ENCODE measurements around the gene FSTL1.

The FSTL1 gene

DNA sequence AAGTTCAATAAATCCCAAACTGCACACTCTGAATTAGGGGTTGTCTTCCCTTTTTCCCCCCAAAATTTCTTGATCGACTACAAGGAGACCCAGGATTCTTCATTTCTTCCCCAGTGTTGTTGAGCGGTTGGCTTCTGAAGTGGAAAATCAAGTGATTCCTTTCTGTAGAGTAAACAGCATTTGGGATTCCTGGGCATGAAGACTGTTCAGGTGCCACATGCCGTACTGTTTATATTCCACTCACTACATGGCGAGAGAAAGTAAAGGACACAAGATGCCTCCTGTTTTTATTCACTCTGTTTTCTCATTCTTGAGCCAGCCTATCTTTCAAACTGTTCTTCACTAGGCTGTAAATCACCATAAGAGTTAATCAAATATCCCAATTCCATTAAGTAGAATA lies 12.6 kb downstream of the FSTL1 start:
- no peak for DNase-seq

DNA sequence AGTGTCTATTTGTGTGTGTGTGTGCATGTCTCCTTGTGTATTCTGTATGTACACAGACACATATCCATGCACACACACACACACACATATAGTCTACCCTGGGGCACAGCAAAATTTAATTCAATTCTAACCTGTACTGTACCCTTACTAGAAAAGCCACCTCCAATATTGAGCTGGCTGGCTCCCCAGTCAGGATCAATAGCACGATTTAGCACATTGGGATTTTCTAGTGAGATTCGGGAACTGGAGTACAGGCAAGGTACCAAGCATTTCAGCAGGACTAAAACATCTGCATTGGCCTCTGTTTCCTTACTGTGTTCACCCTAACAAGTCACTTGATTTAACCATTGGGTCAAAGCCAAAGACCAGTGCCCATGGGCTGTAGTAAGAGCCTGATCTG lies 13.2 kb downstream of the FSTL1 start:
- no peak for DNase-seq

DNA sequence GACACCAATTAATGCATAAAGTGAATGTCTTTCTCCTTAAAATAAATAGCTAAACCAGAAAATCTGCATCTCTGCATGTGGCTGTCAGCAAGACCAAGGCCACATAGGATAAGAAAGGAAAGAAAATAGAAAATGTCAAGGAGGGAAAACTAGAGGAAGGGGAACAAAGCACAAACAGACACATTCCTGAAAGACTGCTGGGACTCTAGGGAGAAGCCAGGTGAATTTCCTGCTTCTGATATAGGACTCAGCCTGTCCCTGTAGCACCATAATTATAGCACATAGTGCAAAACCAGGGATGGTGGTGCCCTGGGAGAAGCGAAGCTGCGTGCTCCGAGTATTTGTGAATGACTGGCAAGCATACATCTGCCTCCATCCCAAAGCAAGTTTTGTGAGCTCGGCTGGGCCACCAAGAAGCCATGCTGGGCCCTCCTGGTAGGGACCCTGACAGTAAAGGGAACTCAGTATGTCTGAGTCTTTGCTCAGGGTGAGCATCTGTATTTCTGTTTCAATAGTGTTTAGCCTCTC lies 14.2 kb downstream of the FSTL1 start:
- DNase-seq, result no peak

DNA sequence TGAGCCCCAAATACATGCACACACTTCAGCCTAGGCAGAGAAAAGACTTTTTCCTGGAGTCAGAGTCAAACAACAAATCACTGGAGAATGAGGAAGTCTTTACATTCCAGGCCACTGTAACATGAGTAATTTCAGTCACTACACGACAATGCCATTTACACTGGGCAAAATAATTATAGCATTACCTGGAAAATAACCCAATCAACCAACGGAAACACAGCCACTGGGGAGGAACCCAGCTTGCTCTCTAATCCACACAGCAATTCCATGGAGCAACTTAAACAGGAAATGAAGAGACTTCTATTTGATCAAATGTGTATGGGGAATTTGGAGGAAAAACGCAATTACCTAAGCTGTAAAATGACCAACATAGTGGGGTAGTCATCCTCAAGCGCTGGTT lies 15.2 kb downstream of the FSTL1 start:
- no peak for DNase-seq

DNA sequence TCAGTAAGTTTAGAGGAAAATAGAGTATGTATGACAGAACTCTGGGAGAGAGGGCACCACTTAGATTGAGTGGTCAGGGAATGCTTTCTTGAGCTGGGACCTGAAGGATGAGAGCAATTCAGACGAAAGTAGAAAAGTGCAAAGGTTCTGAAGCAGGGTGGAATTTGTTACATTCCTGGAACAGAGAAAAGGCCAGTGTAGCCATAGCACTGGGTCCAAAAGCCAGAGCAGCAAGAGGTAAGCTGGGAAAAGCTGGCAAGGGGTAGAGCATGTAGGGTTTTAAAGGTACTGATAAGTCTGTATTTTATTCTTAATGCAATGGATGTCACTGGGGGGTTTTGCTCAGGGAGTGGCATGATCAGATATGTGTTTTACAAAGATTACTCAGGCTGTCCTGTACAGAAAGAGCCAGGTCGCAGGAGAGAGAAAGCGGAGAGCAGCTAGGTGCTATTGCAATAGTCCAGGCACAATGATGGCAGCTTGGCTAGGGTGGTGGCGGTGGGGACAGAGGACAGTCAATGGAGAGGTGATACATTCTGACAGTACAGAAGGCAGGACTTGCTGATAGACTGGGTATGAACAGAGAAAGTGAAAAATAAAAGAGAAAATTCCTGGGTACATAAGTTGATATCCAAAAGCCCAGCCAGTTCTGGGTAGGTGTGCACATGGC lies 17.0 kb downstream of the FSTL1 start:
- no peak for DNase-seq

DNA sequence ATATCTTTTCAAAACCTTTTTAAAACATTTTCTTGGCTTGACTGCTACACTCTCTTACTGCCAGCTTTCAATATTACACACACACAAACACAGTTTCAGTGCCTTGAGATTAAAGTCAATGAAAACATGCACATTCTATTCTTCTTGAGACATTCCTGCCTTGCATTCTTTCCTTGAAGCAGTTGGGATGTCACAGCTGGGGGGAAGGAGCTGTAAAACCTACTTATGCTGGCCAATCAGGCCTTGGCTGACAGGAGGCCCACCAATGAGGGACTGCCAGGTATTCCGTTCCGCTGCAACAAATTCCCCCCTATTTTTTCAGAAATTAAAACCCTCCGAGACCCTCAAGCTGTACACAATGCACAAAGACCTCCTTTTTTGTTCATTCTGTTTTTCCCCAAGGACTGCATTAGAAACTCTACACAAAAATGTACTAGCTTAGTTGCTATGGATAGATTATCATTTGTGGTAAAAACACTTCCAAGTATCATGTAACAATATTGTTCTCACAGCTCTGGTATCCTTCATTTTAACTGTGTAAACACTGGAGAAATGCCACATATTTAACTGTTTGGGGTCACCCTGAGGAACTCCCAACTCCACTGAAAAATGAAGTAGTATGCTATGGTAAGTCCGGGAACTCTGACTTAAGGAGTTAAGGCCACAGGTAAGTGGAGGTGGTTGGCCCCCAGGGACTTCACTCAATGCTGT lies 18.5 kb downstream of the FSTL1 start:
- no peak for DNase-seq

DNA sequence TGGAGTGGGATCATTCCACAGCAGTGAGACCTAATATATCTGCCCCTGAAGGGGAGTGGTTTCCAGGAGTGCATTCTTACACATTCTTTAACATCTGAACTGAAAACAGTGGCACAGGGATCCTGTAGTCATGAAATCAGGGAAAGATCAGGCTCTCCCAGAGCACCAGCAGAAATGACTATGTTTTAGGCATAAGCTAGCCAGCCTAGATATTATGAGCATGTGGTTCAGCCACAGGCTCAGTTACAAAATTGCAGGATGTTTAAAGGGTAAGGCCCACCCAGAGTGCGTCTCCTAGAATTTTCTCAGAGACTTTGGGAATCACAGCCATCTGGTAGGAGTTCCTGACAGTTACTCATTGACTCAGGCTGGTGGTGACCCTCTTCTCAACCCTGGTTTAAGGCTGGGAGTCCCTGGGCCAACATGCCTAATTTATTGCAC lies 20.9 kb downstream of the FSTL1 start:
- DNase-seq, result no peak

DNA sequence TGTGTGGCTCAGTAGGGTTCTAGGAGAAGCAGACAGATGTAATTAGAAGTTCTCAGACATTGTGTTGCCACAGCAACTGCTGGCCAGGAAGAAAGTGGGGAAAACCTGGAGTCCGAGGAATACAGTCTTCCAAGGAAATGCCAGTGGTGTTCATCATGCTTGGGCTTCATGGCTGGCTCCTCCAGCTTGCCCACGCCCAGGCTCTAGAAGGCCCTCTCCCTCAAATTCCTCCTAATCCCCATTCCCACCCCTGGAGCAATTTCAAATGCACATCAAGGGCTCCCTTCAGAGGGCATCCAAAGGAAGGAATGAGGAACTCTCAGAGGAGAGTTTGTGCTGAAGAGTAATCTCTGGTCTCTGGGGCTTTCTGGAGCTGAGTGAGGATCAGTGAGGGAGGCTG lies 21.9 kb downstream of the FSTL1 start:
- DNase-seq, result no peak

DNA sequence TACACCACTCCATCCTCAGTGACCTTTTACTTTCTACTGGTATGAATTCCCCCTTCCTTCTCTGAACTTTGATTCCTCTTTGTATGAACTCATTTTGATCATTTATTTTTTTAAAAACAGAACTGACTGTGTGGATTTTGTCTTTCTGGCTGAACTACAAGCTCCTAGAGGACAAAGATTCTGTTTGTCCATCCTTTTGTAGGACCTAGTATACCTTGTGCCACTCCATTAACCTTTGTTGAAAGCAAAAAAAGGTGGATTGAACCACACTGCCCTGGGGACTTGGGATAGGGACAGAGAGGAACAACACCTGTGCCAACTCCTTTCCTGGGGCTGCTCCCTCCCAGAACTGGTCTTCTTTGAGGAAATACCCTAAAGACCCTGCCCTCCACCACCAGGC lies 23.6 kb downstream of the FSTL1 start:
- no peak for DNase-seq

DNA sequence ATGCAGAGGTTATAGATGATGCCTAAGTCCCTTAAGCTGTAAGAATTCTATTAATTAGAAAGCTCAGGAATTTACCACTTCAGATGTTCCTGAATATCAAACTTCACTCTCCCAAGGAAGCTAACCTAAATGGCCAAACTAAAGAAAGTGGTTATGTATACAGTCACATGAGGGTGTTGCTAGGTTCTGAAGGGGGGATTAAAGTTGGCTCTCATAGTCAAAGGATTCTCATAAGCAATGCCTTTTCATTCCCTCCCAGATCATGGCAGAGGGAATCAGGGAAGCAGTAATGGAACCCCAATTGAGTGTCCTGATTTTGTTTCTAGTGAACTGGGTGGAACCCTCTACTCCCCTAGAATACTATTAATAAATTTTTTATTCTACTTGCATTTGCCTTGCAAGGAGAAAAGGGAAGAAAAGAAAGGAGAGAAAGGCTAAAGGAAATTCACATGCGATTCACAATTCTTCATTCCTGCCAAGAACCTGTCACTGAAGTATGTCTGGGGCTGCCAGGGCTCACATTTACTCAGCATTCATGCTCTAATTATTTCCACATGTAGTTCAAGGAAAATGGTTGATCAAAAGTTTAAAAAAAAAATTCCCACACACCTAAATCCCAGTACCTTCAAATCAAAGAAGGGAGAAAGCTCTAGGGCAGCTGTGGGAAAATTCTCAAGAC lies 25.1 kb downstream of the FSTL1 start:
- DNase-seq, result no peak

DNA sequence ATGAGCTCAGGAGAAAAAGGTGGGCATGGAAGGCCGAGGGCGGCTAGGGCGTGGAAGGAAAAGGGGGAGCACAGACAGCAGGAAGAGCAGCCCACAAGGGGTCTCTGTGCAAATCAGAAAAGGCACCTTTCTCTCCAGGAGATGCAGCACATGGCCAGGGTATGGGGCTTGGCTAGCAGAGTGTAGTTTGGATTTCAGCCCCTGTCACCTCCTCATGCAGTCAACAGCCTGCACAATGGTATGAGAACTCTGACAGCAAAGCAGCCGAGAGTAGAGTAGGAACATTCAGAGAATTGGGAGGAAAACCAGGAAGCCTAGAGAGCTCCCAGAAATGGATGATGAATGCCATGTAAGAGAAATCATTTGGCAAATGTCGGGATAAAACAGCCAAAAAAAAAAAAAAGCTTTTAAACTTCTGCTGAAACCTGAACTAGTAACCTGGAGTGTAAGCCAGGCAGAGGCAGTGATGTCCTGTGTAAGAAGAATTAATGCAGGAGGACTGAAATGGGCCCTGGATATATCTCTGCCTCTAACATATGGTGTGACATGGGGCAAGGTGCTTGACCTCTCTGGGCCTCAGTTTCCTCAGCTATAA lies 25.7 kb downstream of the FSTL1 start:
- no peak for DNase-seq

DNA sequence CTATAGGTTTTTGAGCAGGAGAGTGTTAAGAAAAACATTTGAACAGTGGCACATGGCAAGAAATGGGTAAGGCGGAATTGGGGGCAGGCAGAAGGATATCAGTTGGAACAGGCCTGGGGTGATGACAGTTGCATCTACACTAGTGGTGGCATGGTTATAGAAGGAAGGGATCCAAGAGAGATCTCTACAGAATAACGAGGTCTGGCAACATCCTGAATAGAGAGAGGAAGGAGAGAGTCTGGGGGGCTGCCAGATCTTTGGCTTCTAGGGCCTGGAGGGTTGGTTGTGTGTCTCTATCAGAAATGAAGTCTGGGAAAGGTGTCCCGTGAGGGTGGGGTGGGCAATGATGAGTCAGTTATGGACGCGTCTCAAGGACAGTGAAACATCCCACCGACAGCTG lies 26.3 kb downstream of the FSTL1 start:
- DNase-seq, result no peak

DNA sequence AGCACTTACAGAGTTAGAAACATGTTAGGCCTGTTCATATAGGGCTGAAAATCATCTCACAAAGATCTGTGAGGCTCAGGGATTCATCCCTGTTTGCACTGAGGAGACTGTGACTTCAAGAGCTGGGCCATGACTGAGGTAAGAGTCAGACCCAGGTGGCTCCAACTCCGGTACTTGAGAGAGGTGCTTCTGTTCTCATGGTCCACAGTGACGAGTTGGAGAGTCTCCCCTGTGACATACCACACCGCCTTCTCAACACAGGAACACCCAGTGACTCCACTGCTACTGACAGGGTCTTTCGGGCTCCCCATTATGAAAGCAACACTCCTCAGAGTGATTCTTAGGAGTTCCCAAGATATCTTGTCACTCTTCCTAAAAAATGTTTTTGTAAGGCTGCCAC lies 27.4 kb downstream of the FSTL1 start:
- DNase-seq, result no peak

DNA sequence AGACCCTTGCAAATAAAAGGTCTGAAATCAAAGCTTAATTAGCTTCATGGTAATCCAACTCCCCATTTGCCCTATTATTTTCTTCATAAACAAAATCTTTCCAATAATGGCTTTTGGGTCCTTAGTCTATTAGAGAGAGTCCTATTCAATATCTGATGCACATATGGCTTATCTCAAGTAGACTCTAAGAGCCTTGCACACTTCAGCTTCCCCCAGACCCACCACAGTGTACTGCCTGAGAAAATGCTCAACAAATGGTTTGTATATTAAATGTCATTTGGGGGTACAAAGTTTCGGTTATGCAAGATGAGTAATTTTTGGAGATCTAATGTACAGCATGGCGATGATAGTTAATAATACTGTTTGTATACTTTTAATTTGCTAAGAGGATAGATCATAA lies 28.9 kb downstream of the FSTL1 start:
- DNase-seq, result no peak

DNA sequence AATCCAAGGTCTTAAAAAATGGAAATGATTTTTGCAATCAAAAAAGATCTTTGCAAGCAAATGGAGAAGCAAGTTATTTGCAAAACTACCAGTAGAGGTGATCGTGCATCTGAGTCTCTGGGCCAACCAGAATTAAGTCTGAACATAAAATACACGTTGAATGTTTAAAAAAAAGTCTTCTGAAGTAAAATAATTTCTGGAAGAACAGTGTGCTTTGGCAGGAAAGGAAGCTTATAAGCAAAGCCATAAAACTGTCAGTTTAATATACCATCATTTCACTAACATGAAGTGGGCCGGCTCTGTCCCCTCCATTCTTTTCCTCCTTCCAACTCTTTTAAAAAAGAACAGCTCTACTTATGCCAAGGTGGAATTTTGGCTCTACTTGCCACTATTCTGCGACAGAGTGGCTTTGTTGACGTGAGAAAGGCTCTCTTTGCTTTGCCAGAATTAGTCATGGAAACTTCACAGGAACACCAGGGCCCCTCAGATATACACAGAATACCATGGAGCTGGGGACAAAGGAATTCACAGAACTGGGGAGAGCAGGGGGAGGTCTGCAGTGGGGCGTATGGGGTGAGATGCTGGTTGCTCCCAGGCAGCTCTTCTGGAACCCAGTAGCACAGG lies 29.8 kb downstream of the FSTL1 start:
- DNase-seq, result no peak

DNA sequence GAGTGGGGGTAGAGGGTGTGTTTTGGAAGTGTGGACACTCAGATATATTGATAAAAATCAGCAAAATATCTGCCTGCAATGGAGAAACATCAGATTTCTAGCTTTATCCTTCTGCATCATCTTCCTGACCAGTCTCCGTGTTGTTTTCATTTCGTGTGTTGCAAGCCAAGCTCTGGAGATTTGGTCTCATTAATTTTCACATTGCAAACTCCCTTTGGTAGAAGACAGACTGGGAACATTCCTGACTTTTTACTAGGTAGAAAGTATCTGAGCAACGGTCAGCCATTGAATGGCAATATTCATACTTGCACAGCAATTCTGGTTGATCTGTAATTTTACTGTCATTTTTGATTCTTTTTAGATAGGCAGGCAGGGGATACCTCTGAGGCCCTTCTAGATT lies 30.4 kb downstream of the FSTL1 start:
- no peak for DNase-seq

DNA sequence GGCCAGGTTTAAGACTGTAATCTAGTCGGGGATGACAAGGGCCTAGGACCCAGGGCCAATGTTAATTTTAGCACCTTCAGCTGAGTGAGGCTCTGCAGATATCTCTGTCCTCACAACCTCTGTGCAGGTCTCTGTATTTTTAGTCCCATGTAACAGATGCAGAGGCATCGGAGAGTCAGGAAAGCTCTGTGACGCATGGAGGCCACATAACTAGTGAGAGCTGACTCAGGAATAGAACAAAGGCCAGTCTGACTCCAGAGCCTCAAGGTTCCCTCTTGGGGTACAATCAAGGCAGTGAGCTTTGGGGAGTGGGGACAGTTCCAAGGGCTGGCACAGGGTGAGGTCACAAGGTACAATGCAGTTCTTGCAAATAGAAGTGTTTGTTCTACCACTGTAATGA lies 31.0 kb downstream of the FSTL1 start:
- no peak for DNase-seq

DNA sequence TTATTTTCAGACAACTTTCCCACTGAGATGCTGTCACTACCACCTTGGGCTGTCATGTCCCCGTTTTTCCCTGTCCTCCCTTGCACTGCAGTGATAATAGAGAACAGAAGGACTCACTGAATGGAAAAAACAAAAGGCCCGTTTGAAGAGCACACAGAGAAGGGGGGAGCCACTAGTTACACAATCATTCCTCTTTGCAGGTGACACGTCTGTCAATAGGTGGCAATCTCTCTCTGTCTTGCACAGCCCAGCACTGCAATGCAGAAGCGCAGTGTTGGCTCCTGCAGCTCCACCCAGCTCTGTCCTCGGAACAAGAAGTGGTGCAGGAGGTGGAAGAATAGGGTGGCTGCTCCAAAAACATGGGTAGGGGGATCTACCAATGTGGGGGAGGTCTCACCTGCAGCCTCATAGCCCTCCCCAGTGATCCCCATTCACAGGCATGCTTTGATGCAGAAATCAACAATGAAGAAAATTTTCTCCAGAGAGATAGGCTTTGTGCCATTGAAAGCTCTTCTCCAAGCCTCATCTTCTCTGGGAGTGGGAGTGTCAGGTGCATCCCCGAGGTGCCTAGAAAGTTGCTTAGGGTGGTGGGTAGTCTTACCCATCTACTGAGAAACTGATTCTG lies 31.8 kb downstream of the FSTL1 start:
- no peak for DNase-seq

DNA sequence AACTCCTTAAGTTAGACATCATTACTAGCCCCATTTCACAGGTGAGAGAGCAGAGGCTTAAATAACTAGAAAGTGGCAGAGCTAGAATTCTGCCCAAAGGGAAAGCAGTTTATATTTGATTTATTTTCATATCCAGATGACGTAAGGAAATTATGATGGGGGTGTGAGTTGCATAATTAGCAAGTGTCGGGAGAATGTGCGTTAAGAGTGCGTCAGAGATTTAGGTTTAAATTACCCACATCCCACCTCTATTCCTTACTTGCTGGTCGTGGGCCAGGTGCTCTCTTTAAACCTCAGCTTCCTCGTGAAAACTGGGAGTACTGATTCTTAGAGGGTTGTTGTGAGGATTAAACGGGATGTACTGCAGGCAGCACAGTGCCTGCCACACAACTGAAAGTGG lies 32.3 kb downstream of the FSTL1 start:
- DNase-seq, result no peak

DNA sequence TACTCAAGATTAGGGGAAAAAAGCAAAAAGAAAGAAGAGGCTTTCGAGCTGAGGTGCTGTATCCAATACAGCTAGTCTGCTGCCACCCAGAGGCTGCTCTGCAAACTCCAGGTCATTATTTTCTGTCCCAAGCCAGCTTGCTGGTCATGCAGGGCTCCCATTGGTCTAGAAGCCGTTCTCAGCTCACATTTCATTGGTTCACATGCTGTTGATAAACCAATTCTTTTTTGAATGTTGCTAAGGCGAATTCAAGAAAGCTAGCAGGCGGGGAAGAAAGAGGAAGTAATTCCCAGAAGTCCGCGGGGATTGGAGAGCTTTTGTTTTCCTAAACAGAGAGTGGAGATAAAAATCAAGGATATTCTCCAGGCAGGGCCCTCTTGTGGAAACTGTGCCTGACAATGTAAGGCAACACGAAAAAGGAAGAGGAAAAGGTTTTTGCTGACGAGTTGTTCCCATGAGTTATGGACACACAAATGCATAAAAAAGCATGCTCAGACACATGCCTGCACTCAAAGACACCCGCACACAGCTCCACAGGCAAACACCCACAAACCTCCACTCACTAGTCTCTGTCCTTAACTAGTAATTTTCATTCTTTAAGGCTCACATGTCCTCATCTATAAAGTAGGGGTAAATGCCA lies 33.4 kb downstream of the FSTL1 start:
- DNase-seq, result peak; percentile 92

DNA sequence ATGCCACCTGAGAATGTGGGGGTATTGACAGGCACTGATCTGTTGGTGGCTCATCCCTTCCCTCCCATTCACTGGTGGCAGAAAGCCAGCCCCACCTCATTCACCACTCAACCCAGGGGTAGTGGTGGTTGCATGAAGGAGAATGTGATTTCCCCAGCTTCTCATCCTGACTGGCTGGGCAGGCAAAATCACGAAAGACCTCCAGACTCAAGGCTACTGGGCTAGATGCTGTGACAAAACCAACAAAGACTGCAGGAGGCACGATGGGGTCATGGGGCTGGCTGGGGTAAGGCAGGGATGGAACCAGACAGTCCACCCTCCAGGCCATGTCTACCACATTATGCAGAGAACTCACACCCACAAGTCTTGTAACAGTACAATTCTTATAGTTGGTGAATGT lies 33.9 kb downstream of the FSTL1 start:
- no peak for DNase-seq

DNA sequence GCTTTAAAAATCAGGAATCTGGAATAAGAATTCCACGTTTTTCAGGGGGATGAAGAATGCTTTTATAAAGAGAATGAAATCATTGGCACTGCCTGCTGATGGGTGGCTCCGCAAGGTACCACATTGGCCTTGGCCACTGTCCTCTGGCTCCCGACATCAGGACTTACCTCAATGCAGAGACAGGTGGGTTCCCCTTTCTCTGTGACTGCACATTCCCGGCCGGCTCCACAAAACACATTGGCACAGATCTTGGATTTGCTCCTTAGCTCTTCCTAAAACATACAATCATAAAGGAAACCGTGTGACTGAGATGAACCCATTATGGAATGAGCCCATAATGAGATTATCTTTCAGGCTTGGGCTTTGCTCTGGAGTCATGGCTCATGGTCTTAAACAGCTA lies 35.0 kb downstream of the FSTL1 start:
- no peak for DNase-seq

All from activated effector memory CD4-positive, alpha-beta T cell treated with anti-CD3 and anti-CD28 coated beads, Interleukin-2, amount 50 U/mL, for 16 hours (primary cell).